HCT116 (cell line): ENCODE data around the gene SRI.

Source experiments
- CTCF ChIP-seq, 3 experiments: fragments of 200-600 bp in 1 of 3; sonication (generic) in 1 of 3; IDR thresholded peaks in 2 of 3; conservative IDR thresholded peaks in 1 of 3; 2 replicates each; pipeline ENCODE4 v1.5.1; 2012 to 2017; ENCODE audit warnings: low read depth in 2 of 3, low read length in 2 of 3, antibody characterized with exemption in 1 of 3, borderline replicate concordance in 1 of 3, control low read depth in 1 of 3, mild to moderate bottlenecking in 1 of 3, mixed read lengths in 1 of 3, mixed run types in 1 of 3, moderate library complexity in 1 of 3; ENCODE audit not compliant: insufficient read depth in 1 of 3
- POLR2A ChIP-seq: IDR thresholded peaks from 2 replicates; pipeline ENCODE4 v1.7.0; 2011; ENCODE audit warnings: borderline replicate concordance; ENCODE audit not compliant: insufficient read depth, insufficient read length; ENCODE audit errors: extremely low read depth

DNA sequence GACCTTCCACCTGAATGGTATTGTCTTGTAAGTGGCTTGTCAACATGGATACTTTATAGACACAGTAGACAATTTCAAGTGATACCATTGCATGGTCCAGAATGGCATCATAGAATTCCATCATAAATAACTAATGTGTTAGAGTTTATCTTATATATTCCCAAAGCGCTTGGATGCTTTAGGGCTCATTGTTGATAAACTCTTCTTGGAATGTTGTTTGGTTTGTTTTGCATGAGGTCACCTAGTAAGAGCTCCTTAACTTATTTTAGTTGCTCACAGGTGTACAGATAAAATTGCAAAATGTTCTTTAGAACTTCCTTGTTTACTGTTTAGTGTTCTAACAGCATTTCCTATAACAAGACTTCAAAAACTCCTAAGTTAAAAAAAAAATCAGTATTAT lies 36.8 kb downstream of the SRI start:
- TF ChIP-seq CTCF (IDR thresholded peaks at IDR 0.05 in 2 of 3, conservative IDR thresholded peaks at IDR 0.05 in 1 of 3; ENCODE audit: borderline replicate concordance in 1 of 3, insufficient read depth in 1 of 3, low read depth in 2 of 3, low read length in 2 of 3) (no peak), POLR2A (no peak)
